IMR-90 (cell line): ENCODE measurements around the gene GATA3. TPM values are rescaled to one million over a fixed set of nuclear protein-coding genes. Genes with fewer than 3 reads are reported as not detected.
"Not testable (repeated sequence)": the region's sequence is repeated elsewhere in the genome, so short reads cannot be mapped to it uniquely, and the experiment has no call there.

Experiments
- ATAC-seq: fragments of 200-7000 bp; cut with Tn5 transposase; 2 replicates; pipeline ENCODE4 v1.9.1; 2020; ENCODE audit warnings: low read depth, mild to moderate bottlenecking, moderate library complexity
- BruUV-seq: library from RNA; stranded (reverse); fragments of 400-500 nt; replicated peaks from 2 replicates; lab custom pipeline; 2021; lab: Mats Ljungman, UMichigan
- CTCF ChIA-PET: fragments of 300-600 bp; formaldehyde crosslinking; extraction: SDS; loops from one replicate; lab custom pipeline; 2021; ENCODE audit warnings: antibody characterized with exemption; lab: Yijun Ruan, JAX
- POLR2A ChIA-PET: fragments of 300-600 bp; sonication (Branson Sonifier 250); formaldehyde crosslinking; loops from one replicate; lab custom pipeline; 2022; ENCODE audit warnings: antibody characterized with exemption; ENCODE audit not compliant: unreplicated experiment; lab: Charles Lee
- DNase-seq: peaks from one replicate; pipeline ENCODE4 v3.0.0; 2013
- H2AFZ ChIP-seq: replicated peaks from 2 replicates; pipeline ENCODE3; 2013; ENCODE audit warnings: low read length, mild to moderate bottlenecking; ENCODE audit not compliant: poor library complexity
- H2AK5ac ChIP-seq: 2 replicates; pipeline ENCODE4 v1.6.1; 2013; ENCODE audit warnings: low read depth, low read length, inconsistent platforms
- H2AK9ac ChIP-seq: replicated peaks from 2 replicates; pipeline ENCODE3; 2013; ENCODE audit warnings: mild to moderate bottlenecking, low read depth, low read length, moderate library complexity; ENCODE audit not compliant: poor library complexity
- H2BK120ac ChIP-seq: 2 replicates; pipeline ENCODE4 v1.6.1; 2013; ENCODE audit warnings: low read depth, low read length, inconsistent platforms
- H2BK15ac ChIP-seq: 3 replicates; pipeline ENCODE4 v1.6.1; 2013; ENCODE audit warnings: low read depth, low read length, inconsistent platforms
- H2BK20ac ChIP-seq: 2 replicates; pipeline ENCODE4 v1.6.1; 2013; ENCODE audit warnings: low read depth, mild to moderate bottlenecking, inconsistent platforms, low read length, moderate library complexity
- H2BK5ac ChIP-seq: 2 replicates; pipeline ENCODE4 v1.6.1; 2013; ENCODE audit warnings: mild to moderate bottlenecking, low read depth, low read length, inconsistent platforms; ENCODE audit not compliant: poor library complexity, severe bottlenecking
- H3K14ac ChIP-seq: replicated peaks from 2 replicates; pipeline ENCODE4 v1.6.1; 2013; ENCODE audit warnings: low read depth, low read length, inconsistent platforms
- H3K18ac ChIP-seq: 2 replicates; pipeline ENCODE4 v1.6.1; 2013; ENCODE audit warnings: low read depth, low read length, control low read depth
- H3K23ac ChIP-seq: 2 replicates; pipeline ENCODE4 v1.6.1; 2013; ENCODE audit warnings: low read depth, low read length, inconsistent platforms
- H3K27ac ChIP-seq: 2 replicates; pipeline ENCODE4 v1.5.1; 2013; ENCODE audit warnings: mild to moderate bottlenecking, control low read depth, low read length; ENCODE audit not compliant: insufficient read depth
- H3K27me3 ChIP-seq: 2 replicates; pipeline ENCODE4 v1.6.1; 2013; ENCODE audit warnings: low read length; ENCODE audit not compliant: control insufficient read depth, insufficient read depth
- H3K36me3 ChIP-seq: 2 replicates; pipeline ENCODE4 v1.6.1; 2013; ENCODE audit warnings: low read length, mixed read lengths; ENCODE audit not compliant: control insufficient read depth, insufficient read depth
- H3K4ac ChIP-seq: 2 replicates; pipeline ENCODE4 v1.6.1; 2013; ENCODE audit warnings: low read depth, low read length, inconsistent platforms
- H3K4me1 ChIP-seq: 2 replicates; pipeline ENCODE4 v1.6.1; 2013; ENCODE audit warnings: low read length, mixed read lengths; ENCODE audit not compliant: control insufficient read depth, insufficient read depth
- H3K4me2 ChIP-seq: 2 replicates; pipeline ENCODE4 v1.6.1; 2013; ENCODE audit warnings: low read depth, mild to moderate bottlenecking, control low read depth, low read length, moderate library complexity
- H3K4me3 ChIP-seq: 2 replicates; pipeline ENCODE4 v1.5.1; 2013; ENCODE audit warnings: low read depth, mild to moderate bottlenecking, control low read depth, low read length, moderate library complexity; ENCODE audit not compliant: insufficient read depth
- H3K56ac ChIP-seq: 2 replicates; pipeline ENCODE4 v1.6.1; 2013; ENCODE audit warnings: low read length, inconsistent platforms; ENCODE audit not compliant: insufficient read depth; ENCODE audit errors: extremely low read depth
- H3K79me1 ChIP-seq, 2 experiments: 2 replicates each; pipeline ENCODE4 v1.6.1; 2013; ENCODE audit warnings: low read length in 2 of 2, inconsistent platforms in 1 of 2, low read depth in 1 of 2
- H3K9ac ChIP-seq: 2 replicates; pipeline ENCODE4 v1.6.1; 2013; ENCODE audit warnings: low read depth, low read length, control low read depth
- H3K9me1 ChIP-seq: 2 replicates; pipeline ENCODE4 v1.6.1; 2013; ENCODE audit warnings: low read length, inconsistent platforms; ENCODE audit not compliant: insufficient read depth
- H3K9me3 ChIP-seq: 2 replicates; pipeline ENCODE4 v1.6.1; 2013; ENCODE audit warnings: low read length; ENCODE audit not compliant: control insufficient read depth, insufficient read depth
- H4K20me1 ChIP-seq: 2 replicates; pipeline ENCODE4 v1.6.1; 2013; ENCODE audit warnings: low read length, inconsistent platforms; ENCODE audit not compliant: insufficient read depth
- H4K5ac ChIP-seq: 2 replicates; pipeline ENCODE4 v1.6.1; 2013; ENCODE audit warnings: mild to moderate bottlenecking, low read depth, low read length, control low read depth
- H4K8ac ChIP-seq, 2 experiments: 2 replicates each; pipeline ENCODE4 v1.6.1; 2013; ENCODE audit warnings: low read depth in 2 of 2, low read length in 2 of 2, control low read depth in 1 of 2, inconsistent platforms in 1 of 2
- H4K91ac ChIP-seq: 2 replicates; pipeline ENCODE4 v1.6.1; 2013; ENCODE audit warnings: low read depth, low read length, inconsistent platforms; ENCODE audit not compliant: insufficient read depth
- MXI1 ChIP-seq: IDR thresholded peaks from 2 replicates; pipeline ENCODE4 v1.6.1; 2012; ENCODE audit warnings: low read depth, mild to moderate bottlenecking, low read length, moderate library complexity, borderline replicate concordance
- WGBS, 2 experiments: methylation state at CpG; one replicate each; pipeline versions ENCODE4 v1.1.5 to v1.1.7; 2013; ENCODE audit warnings: missing lambda C conversion rate in 2 of 2; ENCODE audit not compliant: insufficient read length in 1 of 2; ENCODE audit errors: extremely low coverage in 2 of 2; 5-methylcytosine and 5-hydroxymethylcytosine counted together
- dilution Hi-C: fragments of 300-500 bp; cut with HindIII; formaldehyde crosslinking; loops from one replicate; pipeline ENCODE4 v1.14.3; 2018; ENCODE audit warnings: low sequenced_read_pairs; ENCODE audit not compliant: unreplicated experiment
- in situ Hi-C: fragments of 300-500 bp; cut with MboI; formaldehyde crosslinking; loops from 3 replicates; pipeline ENCODE4 v1.14.3; 2019; ENCODE audit warnings: low sequenced_read_pairs, inconsistent platforms, mixed read lengths
- intact Hi-C: fragments of 100-400 bp; cut with micrococcal nuclease; formaldehyde crosslinking; loops from 2 replicates; pipeline ENCODE4 v1.10.0; 2022
- polyA plus RNA-seq, 3 experiments: library from polyadenylated mRNA; depleted of rRNA; stranded (reverse); fragments of >200 nt; gene quantifications; 2 replicates each; pipeline ENCODE4 v1.2.3, GENCODE V29; 2012; ENCODE audit warnings: low replicate concordance in 1 of 3
- total RNA-seq: library from RNA; depleted of rRNA; stranded (reverse); fragments of >200 nt; gene quantifications from 2 replicates; pipeline ENCODE4 v1.2.3, GENCODE V29; 2012

Gene GATA3
- total and polyA plus RNA-seq, 2 of the 4 experiments (the other 2 are of a cell fraction) = 0.21 TPM; not detected in 1

DNA sequence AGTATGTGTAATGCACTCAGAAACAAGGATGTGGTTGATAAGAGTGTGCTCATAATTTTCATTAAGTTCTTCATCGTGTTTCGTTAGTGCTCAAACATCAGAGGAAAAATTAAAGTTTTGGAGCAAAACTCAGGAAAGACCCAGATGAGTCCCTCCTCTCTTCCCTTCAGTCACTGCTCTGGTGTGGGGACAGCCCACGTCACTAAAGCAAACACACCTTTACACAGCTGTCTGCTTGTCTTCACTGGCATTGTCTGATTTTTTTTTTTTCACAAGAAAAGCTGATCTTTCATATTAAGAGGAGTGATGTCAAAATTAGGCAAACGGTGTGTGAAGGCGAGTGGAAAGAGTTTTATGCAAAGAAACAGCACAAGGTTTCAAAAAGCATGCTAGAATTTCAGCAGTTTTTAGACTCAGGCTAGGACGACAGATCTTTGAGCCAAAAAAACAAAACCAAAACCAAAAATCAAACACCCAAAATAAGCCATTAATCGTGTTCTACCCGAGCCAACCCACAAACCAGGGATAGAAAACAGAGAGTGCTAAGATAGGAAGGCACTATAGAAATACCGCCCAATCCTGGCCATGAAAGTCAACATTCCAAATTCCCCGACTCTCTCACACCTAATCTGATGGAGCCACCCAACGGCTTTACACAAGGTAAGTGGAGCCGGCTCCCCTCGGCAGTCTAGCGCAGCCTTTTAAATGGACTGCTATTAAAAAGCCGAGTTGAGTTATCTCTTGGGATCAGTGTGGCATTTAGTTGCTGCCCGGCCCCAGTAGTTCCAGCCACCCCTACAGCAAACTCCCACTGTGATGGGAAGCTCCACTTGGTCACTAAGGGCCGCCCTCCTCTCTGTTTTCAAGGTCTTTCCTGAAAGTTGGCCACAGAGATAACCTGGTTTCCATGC, 27.9 kb upstream of the GATA3 start (continued):
- TF ChIP-seq MXI1 = no peak

DNA sequence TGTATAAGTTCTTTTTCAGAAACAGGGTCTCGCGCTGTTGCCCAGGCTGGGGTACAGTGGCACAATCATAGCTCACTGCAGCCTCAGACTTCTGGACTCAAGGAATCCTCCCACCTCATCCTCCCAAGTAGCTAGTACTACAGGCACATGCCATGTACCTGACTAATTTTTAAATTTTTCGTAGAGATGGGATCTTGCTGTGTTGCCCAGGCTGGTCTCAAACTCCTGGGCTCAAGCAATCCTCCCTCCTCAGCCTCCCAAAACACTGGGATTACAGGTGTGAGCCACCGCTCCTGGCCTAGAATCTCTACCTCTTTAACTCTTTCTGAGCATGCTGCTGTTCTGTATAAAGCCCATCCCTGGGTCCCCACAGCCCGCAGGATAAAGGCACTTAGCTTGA, 23.3 kb upstream of the GATA3 start:
- POLR2A ChIA-PET, H2BK20ac ChIP-seq, CTCF ChIA-PET, H3K79me1 ChIP-seq, H3K56ac ChIP-seq, H2BK120ac ChIP-seq, H2AK9ac ChIP-seq, H2BK5ac ChIP-seq, H2BK15ac ChIP-seq, H4K8ac ChIP-seq, H4K5ac ChIP-seq, BruUV-seq, H3K18ac ChIP-seq, H3K23ac ChIP-seq, H4K91ac ChIP-seq, ATAC-seq, H3K9ac ChIP-seq, in situ Hi-C loops, H3K36me3 ChIP-seq, H3K14ac ChIP-seq, intact Hi-C loops, H3K9me1 ChIP-seq, H3K4me3 ChIP-seq, H3K4me1 ChIP-seq, H3K4me2 ChIP-seq, H3K4ac ChIP-seq, H2AFZ ChIP-seq, H2AK5ac ChIP-seq, H4K20me1 ChIP-seq, dilution Hi-C loops, DNase-seq, H3K27ac ChIP-seq: not testable (repeated sequence)
- peaks cover 56% of the 10 kb centered on the region for H3K27me3 ChIP-seq
- no CpG with 5 or more reads among the region's 5 CpGs for WGBS, 2 experiments
- H3K9me3 ChIP-seq = peaks cover 10% of the 10 kb centered on the region
